ENCODE measurements around the gene PDGFB. TPM values are rescaled to one million over a fixed set of nuclear protein-coding genes. Genes with fewer than 3 reads are reported as not detected.

PDGFB gene
- total and polyA plus RNA-seq, 9 of the 15 experiments (the other 6 are each of a cell fraction or from before 2014, with no cell fraction given), result 0.07 to 4.0 (median 0.48) TPM; not detected in 1

GRCh38 chr22:39284983-39285382 is 40.2 kb upstream of the PDGFB start (continued):
- TF ChIP-seq DDX20 (tag; IDR thresholded peaks at IDR 0.05; ENCODE audit: low read depth) (no peak), CTBP1 (IDR thresholded peaks at IDR 0.05; ENCODE audit: borderline replicate concordance) (no peak), TRIM28 (IDR thresholded peaks at IDR 0.05) (peak; percentile 60; the same call in 1 of the 2 replicates), NFIC (IDR thresholded peaks at IDR 0.05) (0 out of 2 replicates have a peak, but pooled peaks have one; percentile 11), PRDM10 (IDR thresholded peaks at IDR 0.05; ENCODE audit: partially characterized antibody) (no peak), FOXJ2 (tag; IDR thresholded peaks at IDR 0.05) (no peak), HSF4 (CRISPR knock-in tag; IDR thresholded peaks at IDR 0.05; ENCODE audit: borderline replicate concordance) (no peak), PHF8 (IDR thresholded peaks at IDR 0.05; ENCODE audit: borderline replicate concordance, low read length) (no peak), RBBP5 (IDR thresholded peaks at IDR 0.05; ENCODE audit: borderline replicate concordance, insufficient read depth, low read length, poor library complexity, severe bottlenecking) (no peak), KHSRP (IDR thresholded peaks at IDR 0.05) (no peak), CBFA2T3 (IDR thresholded peaks at IDR 0.05) (no peak), MBD1 (CRISPR knock-in tag; IDR thresholded peaks at IDR 0.05) (no peak), THRB (CRISPR knock-in tag; conservative IDR thresholded peaks at IDR 0.05) (no peak), CREB3 (tag; conservative IDR thresholded peaks at IDR 0.05; ENCODE audit: low read depth) (no peak), MNT (conservative IDR thresholded peaks at IDR 0.05) (no peak)

All from K562 (cell line).